ENCODE results near the gene PRELID1. TPM values are rescaled to one million over a fixed set of nuclear protein-coding genes. Genes with fewer than 3 reads are reported as not detected.

PRELID1 gene
- total RNA-seq, 1 experiment from 2014 or later, result 194 TPM

DNA sequence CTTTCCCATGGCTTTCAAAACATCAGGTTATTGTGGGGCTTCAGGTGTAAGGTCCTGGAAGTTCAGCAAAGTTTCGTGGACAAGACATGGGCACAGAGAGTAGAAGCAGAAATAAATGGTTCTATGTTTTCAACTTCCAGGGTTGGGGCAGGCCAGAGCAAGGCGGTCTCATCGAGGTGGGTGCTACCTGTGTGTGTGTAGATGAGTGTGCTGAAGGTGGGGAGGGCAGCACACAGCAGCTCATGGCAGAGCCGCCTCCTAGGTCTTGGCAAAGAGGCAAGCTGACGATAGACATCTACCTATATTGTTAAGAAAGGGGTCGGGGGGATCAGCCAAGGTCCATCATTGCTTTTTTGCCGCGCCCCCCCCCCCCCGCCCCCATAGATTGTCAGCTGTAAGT lies 3.9 kb upstream of the PRELID1 start:
- H3K36me3 ChIP-seq (ENCODE audit: insufficient read depth, low read length, poor library complexity, severe bottlenecking), result peaks cover 7% of the 10 kb centered on the region
- H3K9me3 ChIP-seq (ENCODE audit: low read depth, low read length, poor library complexity, severe bottlenecking), result no peaks in the 10 kb centered on the region
- ChIA-PET CTCF (no interaction called here), POLR2A (ENCODE audit: low non-redundant PET) (no interaction called here)
- DNase-seq (ENCODE audit: low spot score), result no peak
- no TSS peak for BruUV-seq (replicated peaks)
- no peaks in the 10 kb centered on the region for H3K27me3 ChIP-seq (replicated peaks; ENCODE audit: insufficient read depth, low read depth, low read length, poor library complexity)
- H3K4me3 ChIP-seq (ENCODE audit: low read depth, low read length, poor library complexity, severe bottlenecking), result no peak overlapping the region
- TF ChIP-seq EZH2 (IDR thresholded peaks at IDR 0.05; ENCODE audit: borderline replicate concordance, low read depth, low read length, poor library complexity, severe bottlenecking), result no peak
- TF ChIP-seq, protein P1, sequence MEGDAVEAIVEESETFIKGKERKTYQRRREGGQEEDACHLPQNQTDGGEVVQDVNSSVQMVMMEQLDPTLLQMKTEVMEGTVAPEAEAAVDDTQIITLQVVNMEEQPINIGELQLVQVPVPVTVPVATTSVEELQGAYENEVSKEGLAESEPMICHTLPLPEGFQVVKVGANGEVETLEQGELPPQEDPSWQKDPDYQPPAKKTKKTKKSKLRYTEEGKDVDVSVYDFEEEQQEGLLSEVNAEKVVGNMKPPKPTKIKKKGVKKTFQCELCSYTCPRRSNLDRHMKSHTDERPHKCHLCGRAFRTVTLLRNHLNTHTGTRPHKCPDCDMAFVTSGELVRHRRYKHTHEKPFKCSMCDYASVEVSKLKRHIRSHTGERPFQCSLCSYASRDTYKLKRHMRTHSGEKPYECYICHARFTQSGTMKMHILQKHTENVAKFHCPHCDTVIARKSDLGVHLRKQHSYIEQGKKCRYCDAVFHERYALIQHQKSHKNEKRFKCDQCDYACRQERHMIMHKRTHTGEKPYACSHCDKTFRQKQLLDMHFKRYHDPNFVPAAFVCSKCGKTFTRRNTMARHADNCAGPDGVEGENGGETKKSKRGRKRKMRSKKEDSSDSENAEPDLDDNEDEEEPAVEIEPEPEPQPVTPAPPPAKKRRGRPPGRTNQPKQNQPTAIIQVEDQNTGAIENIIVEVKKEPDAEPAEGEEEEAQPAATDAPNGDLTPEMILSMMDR (conservative IDR thresholded peaks at IDR 0.05; ENCODE audit: low read depth, low read length), result no peak
- peaks cover 10% of the 10 kb centered on the region for H3K4me1 ChIP-seq (ENCODE audit: insufficient read depth, low read length, poor library complexity, severe bottlenecking)
- intact Hi-C loops (cut with micrococcal nuclease; ENCODE audit: unreplicated experiment), result no loop called here
- H3K27ac ChIP-seq (ENCODE audit: low read depth, low read length, poor library complexity, severe bottlenecking), result peak overlapping the region; percentile 30

DNA sequence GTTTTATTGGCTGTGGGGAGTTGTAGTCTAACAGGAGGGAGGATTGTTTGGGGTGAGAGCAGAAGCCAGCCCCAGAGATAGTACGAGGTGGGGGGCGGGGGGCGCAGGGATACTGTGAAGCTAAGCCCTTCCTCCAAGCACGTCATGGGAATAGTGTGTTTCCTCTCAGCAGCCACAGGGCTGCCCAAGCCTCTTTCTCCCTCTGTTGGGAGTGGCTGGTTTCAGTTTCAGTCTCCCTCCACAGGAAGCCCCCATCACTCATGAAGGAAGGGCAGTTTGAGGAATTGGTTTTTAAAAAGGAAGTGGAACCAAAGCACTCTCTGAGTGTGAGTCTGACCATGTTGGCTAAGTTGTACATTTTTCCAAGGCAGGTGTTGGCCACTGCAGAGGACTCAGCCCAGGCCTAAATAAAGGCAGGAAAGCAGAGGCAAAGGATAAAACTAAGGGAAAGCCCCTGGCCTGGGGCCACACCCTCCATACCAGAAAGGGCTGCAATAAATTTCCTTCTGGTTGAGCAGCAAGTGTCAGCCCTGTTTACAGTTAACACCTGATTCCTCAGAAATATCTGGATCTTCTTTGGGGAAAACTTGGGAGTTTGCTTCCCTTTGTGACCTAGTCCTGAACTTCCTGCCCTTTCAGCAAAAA lies 3.2 kb upstream of the PRELID1 start:
- intact Hi-C loops (cut with micrococcal nuclease; ENCODE audit: unreplicated experiment), result no loop called here
- H3K27me3 ChIP-seq (replicated peaks; ENCODE audit: insufficient read depth, low read depth, low read length, poor library complexity), result no peaks in the 10 kb centered on the region
- H3K4me1 ChIP-seq (ENCODE audit: insufficient read depth, low read length, poor library complexity, severe bottlenecking), result peaks cover 10% of the 10 kb centered on the region
- no peak overlapping the region for H3K4me3 ChIP-seq (ENCODE audit: low read depth, low read length, poor library complexity, severe bottlenecking)
- peaks cover 9% of the 10 kb centered on the region for H3K36me3 ChIP-seq (ENCODE audit: insufficient read depth, low read length, poor library complexity, severe bottlenecking)
- no peaks in the 10 kb centered on the region for H3K9me3 ChIP-seq (ENCODE audit: low read depth, low read length, poor library complexity, severe bottlenecking)
- H3K27ac ChIP-seq (ENCODE audit: low read depth, low read length, poor library complexity, severe bottlenecking), result no peak overlapping the region
- no peak for TF ChIP-seq EZH2 (IDR thresholded peaks at IDR 0.05; ENCODE audit: borderline replicate concordance, low read depth, low read length, poor library complexity, severe bottlenecking)
- TF ChIP-seq, protein P1 (conservative IDR thresholded peaks at IDR 0.05; ENCODE audit: low read depth, low read length), result no peak
- CTCF ChIA-PET, result interaction anchor here (1.0 kb wide), 1 partner anchor 10 kb away, joined by 3 read pairs; no protein-coding TSS in a partner anchor
- POLR2A ChIA-PET (ENCODE audit: low non-redundant PET), result no interaction called here
- no TSS peak for BruUV-seq (replicated peaks)
- DNase-seq (ENCODE audit: low spot score), result peak; percentile 70

DNA sequence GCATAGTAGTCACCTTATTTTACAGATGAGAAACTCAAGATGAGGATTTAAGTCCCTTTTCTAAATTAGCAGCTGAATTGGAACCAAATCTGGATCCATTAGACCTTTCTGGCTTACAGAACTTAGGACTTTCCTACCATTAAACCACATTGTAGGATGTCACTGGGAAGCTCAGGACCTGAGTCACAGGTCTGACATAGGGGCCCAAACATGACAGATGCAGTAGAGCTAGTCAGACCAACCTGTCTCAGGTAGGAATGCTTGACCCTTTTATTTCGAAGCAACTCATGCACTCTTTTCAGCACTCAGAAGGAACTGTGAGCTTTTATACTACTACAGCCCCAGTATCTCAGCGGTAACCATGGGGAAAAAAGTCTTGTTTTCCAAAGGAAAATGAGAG lies 2.6 kb upstream of the PRELID1 start:
- no peak for TF ChIP-seq EZH2 (IDR thresholded peaks at IDR 0.05; ENCODE audit: borderline replicate concordance, low read depth, low read length, poor library complexity, severe bottlenecking)
- TF ChIP-seq, protein P1 (conservative IDR thresholded peaks at IDR 0.05; ENCODE audit: low read depth, low read length), result no peak
- ChIA-PET CTCF (interaction anchor here (1.0 kb wide), 1 partner anchor 9 kb away, joined by 3 read pairs; no protein-coding TSS in a partner anchor), POLR2A (ENCODE audit: low non-redundant PET) (no interaction called here)
- no peaks in the 10 kb centered on the region for H3K27me3 ChIP-seq (replicated peaks; ENCODE audit: insufficient read depth, low read depth, low read length, poor library complexity)
- H3K27ac ChIP-seq (ENCODE audit: low read depth, low read length, poor library complexity, severe bottlenecking), result no peak overlapping the region
- intact Hi-C loops (cut with micrococcal nuclease; ENCODE audit: unreplicated experiment), result no loop called here
- H3K4me1 ChIP-seq (ENCODE audit: insufficient read depth, low read length, poor library complexity, severe bottlenecking), result peaks cover 10% of the 10 kb centered on the region
- no peaks in the 10 kb centered on the region for H3K9me3 ChIP-seq (ENCODE audit: low read depth, low read length, poor library complexity, severe bottlenecking)
- no peak overlapping the region for H3K4me3 ChIP-seq (ENCODE audit: low read depth, low read length, poor library complexity, severe bottlenecking)
- peaks cover 15% of the 10 kb centered on the region for H3K36me3 ChIP-seq (ENCODE audit: insufficient read depth, low read length, poor library complexity, severe bottlenecking)
- BruUV-seq (replicated peaks), result no TSS peak
- no peak for DNase-seq (ENCODE audit: low spot score)
